ENCODE measurements around the gene DMD. TPM values are rescaled to one million over a fixed set of nuclear protein-coding genes. Genes with fewer than 3 reads are reported as not detected.

Gene DMD
- total RNA-seq, 3 donors from 2014 or later (not counting 1 experiment from before 2014, with no cell fraction given): not detected

GRCh38 chrX:32087663-32088062, 1123.7 kb downstream of the DMD start:
- no peaks in the 10 kb centered on the region for H3K36me3 Mint-ChIP-seq
- H3K36me3 ChIP-seq (ENCODE audit: control insufficient read depth, insufficient read depth, low read length): no peaks in the 10 kb centered on the region
- intact Hi-C loops (cut with micrococcal nuclease): no loop called here
- TF ChIP-seq, protein P1, sequence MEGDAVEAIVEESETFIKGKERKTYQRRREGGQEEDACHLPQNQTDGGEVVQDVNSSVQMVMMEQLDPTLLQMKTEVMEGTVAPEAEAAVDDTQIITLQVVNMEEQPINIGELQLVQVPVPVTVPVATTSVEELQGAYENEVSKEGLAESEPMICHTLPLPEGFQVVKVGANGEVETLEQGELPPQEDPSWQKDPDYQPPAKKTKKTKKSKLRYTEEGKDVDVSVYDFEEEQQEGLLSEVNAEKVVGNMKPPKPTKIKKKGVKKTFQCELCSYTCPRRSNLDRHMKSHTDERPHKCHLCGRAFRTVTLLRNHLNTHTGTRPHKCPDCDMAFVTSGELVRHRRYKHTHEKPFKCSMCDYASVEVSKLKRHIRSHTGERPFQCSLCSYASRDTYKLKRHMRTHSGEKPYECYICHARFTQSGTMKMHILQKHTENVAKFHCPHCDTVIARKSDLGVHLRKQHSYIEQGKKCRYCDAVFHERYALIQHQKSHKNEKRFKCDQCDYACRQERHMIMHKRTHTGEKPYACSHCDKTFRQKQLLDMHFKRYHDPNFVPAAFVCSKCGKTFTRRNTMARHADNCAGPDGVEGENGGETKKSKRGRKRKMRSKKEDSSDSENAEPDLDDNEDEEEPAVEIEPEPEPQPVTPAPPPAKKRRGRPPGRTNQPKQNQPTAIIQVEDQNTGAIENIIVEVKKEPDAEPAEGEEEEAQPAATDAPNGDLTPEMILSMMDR (IDR thresholded peaks at IDR 0.05): no peak
- H3K4me3 ChIP-seq (ENCODE audit: low read length): no peak overlapping the region
- ATAC-seq (no peak), DNase-seq (no peak)
- no peaks in the 10 kb centered on the region for H3K9me3 ChIP-seq (ENCODE audit: control insufficient read depth, insufficient read depth, low read length)
- H3K4me3 Mint-ChIP-seq: no peak overlapping the region
- H3K4me1 ChIP-seq (ENCODE audit: control insufficient read depth, insufficient read depth, low read length): no peaks in the 10 kb centered on the region
- WGBS (ENCODE audit: insufficient coverage): 80% methylated on average over 1 of the region's 4 CpGs
- no peaks in the 10 kb centered on the region for H3K27me3 Mint-ChIP-seq (ENCODE audit: low read depth in 2 of 2)
- no peaks in the 10 kb centered on the region for H3K27me3 ChIP-seq (ENCODE audit: control insufficient read depth, insufficient read depth, low read length)
- H3K4me1 Mint-ChIP-seq: no peaks in the 10 kb centered on the region
- H3K27ac Mint-ChIP-seq: no peak overlapping the region
- peaks cover 2 to 6% of the 10 kb centered on the region in 2 donors for H3K9me3 Mint-ChIP-seq
- no peak overlapping the region for H3K27ac ChIP-seq (ENCODE audit: low read length)

GRCh38 chrX:32084757-32085156, 1126.6 kb downstream of the DMD start:
- no peak overlapping the region for H3K4me3 Mint-ChIP-seq
- Histone ChIP-seq H3K27me3 (ENCODE audit: control insufficient read depth, insufficient read depth, low read length) (no peaks in the 10 kb centered on the region), H3K4me1 (ENCODE audit: control insufficient read depth, insufficient read depth, low read length) (no peaks in the 10 kb centered on the region), H3K27ac (ENCODE audit: low read length) (no peak overlapping the region), H3K4me3 (ENCODE audit: low read length) (no peak overlapping the region), H3K36me3 (ENCODE audit: control insufficient read depth, insufficient read depth, low read length) (no peaks in the 10 kb centered on the region), H3K9me3 (ENCODE audit: control insufficient read depth, insufficient read depth, low read length) (no peaks in the 10 kb centered on the region)
- H3K9me3 Mint-ChIP-seq: peaks cover 2 to 6% of the 10 kb centered on the region in 2 donors
- DNase-seq (no peak), ATAC-seq (no peak)
- intact Hi-C loops (cut with micrococcal nuclease): no loop called here
- WGBS (ENCODE audit: insufficient coverage): 92% methylated on average over 6 of the region's 7 CpGs
- H3K27me3 Mint-ChIP-seq (ENCODE audit: low read depth in 2 of 2): no peaks in the 10 kb centered on the region
- no peaks in the 10 kb centered on the region for H3K4me1 Mint-ChIP-seq
- no peak overlapping the region for H3K27ac Mint-ChIP-seq
- H3K36me3 Mint-ChIP-seq: no peaks in the 10 kb centered on the region
- TF ChIP-seq, protein P1 (IDR thresholded peaks at IDR 0.05): no peak

DNA sequence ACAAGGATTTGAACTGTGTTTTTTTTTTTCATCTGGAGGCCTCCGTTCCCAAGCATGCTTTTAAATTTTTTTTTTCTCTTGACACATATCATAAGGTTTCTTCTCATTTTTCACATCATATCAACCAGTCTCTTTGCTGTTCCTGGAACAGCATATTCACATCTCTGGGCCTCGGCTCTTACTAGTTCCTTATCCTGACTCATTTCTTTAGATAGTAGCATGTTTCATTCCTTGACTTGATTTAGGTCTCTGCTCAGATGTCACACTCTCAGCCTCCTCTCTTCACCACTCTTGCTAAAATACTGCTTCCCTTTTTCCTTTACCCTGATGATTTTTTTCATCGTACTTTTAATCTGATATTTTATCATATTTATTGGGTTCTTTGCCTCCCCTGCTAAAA, 1163.1 kb downstream of the DMD start:
- Mint-ChIP-seq H3K27ac (no peak overlapping the region), H3K27me3 (ENCODE audit: low read depth in 2 of 2) (no peaks in the 10 kb centered on the region), H3K36me3 (no peaks in the 10 kb centered on the region), H3K9me3 (peaks cover 0 to 6% of the 10 kb centered on the region in 2 donors), H3K4me3 (no peak overlapping the region), H3K4me1 (no peaks in the 10 kb centered on the region)
- Histone ChIP-seq H3K27me3 (ENCODE audit: control insufficient read depth, insufficient read depth, low read length) (no peaks in the 10 kb centered on the region), H3K9me3 (ENCODE audit: control insufficient read depth, insufficient read depth, low read length) (no peaks in the 10 kb centered on the region), H3K4me1 (ENCODE audit: control insufficient read depth, insufficient read depth, low read length) (no peaks in the 10 kb centered on the region), H3K4me3 (ENCODE audit: low read length) (no peak overlapping the region), H3K36me3 (ENCODE audit: control insufficient read depth, insufficient read depth, low read length) (no peaks in the 10 kb centered on the region), H3K27ac (ENCODE audit: low read length) (no peak overlapping the region)
- ATAC-seq (no peak), DNase-seq (no peak)
- 84% methylated on average over 2 of the region's 3 CpGs for WGBS (ENCODE audit: insufficient coverage)
- TF ChIP-seq, protein P1 (IDR thresholded peaks at IDR 0.05): no peak
- intact Hi-C loops (cut with micrococcal nuclease): no loop called here

DNA sequence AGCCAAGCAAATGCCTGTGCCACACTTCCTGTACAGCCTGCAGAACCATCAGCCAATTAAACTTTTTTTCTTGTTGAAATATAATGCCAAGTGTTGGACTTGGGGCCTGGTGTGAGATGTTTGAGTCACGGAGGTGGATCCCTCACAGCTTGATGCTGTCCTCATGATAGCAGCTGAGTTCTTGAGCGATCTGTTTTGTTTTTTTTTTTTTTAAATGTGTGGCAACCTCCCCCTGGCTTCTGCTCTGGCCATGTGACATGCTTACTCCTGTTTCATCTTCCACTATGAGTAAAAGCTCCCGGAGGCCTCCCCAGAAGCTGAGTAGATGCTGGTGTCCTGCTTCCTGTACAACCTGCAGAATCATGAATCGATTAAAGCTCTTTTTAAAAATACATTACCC, 1166.2 kb downstream of the DMD start:
- Mint-ChIP-seq H3K4me1 (no peaks in the 10 kb centered on the region), H3K27me3 (ENCODE audit: low read depth in 2 of 2) (no peaks in the 10 kb centered on the region), H3K9me3 (peaks cover 2 to 5% of the 10 kb centered on the region in 2 donors), H3K4me3 (no peak overlapping the region), H3K27ac (no peak overlapping the region), H3K36me3 (no peaks in the 10 kb centered on the region)
- 93% methylated on average over 3 of the region's 4 CpGs for WGBS (ENCODE audit: insufficient coverage)
- intact Hi-C loops (cut with micrococcal nuclease): no loop called here
- H3K9me3 ChIP-seq (ENCODE audit: control insufficient read depth, insufficient read depth, low read length): no peaks in the 10 kb centered on the region
- DNase-seq (no peak), ATAC-seq (no peak)
- H3K4me3 ChIP-seq (ENCODE audit: low read length): no peak overlapping the region
- H3K27ac ChIP-seq (ENCODE audit: low read length): no peak overlapping the region
- no peaks in the 10 kb centered on the region for H3K27me3 ChIP-seq (ENCODE audit: control insufficient read depth, insufficient read depth, low read length)
- no peaks in the 10 kb centered on the region for H3K4me1 ChIP-seq (ENCODE audit: control insufficient read depth, insufficient read depth, low read length)
- TF ChIP-seq, protein P1 (IDR thresholded peaks at IDR 0.05): no peak
- no peaks in the 10 kb centered on the region for H3K36me3 ChIP-seq (ENCODE audit: control insufficient read depth, insufficient read depth, low read length)

Measured in natural killer cell (primary cell).